ENCODE measurements around the gene ITPRID1.
"Not testable (repeated sequence)": the region's sequence is repeated elsewhere in the genome, so short reads cannot be mapped to it uniquely, and the experiment has no call there.

ITPRID1 gene

DNA sequence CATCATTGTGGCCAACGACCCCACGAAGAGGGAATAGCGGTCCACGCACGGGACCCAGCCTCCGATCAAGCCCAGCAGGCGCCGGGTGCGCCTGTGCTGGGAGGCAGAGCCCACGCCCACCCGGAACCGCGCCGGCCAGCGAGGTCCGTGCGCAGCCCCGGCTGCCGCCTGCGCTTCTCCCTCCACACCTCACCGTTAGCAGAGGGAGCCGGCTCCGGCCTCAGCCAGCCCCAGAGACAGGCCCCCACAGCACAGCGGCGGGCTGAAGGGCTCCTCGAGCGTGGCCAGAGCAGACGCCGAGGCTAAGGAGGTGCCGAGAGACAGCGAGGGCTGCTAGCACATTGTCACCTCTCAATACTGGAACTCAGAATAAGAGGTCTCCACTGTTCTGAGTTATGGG is 3.6 kb downstream of the ITPRID1 start:
- no peak for DNase-seq

DNA sequence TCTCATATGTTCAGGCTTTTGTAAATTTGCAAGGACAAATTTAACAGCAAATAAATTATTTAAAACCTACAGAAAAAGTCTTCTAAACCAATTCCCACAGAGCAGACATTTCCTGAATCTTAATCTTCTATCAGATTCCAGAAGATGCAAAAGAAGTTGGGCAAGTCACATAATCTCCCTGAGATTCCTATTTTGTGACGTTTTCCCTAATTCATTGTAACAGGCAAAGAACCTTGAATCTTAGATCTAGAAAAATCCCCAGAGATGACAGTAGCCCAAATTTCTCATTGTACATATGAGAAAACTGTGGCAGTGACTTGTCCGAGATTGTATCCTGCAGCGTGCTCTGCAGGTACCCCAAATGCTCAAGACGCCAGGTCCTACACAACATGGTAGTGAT is 4.9 kb downstream of the ITPRID1 start:
- DNase-seq = no peak

DNA sequence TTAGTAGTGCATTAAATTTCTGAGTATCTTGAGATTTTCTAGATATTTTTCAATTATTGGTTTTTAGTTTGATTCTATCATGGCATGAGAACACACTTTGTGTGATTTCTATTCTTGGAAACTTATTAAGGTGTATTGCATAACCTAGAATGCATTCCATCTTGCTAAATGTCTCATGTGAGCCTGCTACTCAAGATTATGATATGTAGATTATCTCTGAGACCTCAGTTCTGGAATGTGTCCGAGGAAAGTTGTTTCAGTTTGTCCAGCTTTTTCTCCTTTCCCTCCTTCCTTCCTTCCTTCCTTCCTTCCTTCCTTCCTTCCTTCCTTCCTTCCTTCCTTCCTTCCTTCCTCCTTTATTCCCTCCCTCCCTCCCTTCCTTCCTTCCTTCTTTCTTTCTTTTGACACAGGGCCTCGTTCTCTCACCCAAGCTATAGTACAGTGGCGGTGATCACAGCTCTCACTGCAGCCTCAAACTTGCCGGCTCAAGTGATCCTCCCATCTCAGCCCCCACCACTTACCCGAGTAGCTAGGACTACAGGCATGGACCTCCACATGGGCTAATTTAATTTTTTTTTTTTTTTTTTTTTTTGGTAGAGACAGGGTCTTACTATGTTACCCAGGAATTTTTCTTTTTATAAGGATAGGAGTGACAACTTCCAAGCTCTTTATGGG is 7.6 kb downstream of the ITPRID1 start:
- no peak for DNase-seq

DNA sequence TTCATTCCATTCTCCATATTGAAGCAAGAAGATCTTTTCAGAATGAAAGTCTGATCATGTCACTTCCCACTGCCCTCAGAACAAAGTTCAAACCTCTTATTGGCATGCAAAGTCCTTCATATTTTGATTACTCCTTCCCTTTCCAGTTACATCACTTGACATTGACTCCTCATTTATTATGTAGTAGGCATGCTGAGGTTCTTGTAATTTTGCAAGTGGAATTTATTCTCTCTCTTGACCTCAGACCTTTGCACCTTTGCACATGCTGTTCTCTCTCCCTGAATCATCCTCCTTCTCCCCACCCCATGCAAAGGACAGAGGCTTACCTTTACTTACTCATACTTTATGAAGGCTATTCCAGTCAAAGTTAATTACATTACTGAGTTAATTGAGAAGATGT is 13.0 kb downstream of the ITPRID1 start:
- no peak for DNase-seq

GRCh38 chr7:31529103-31529502 is 15.2 kb downstream of the ITPRID1 start:
- no peak for DNase-seq

DNA sequence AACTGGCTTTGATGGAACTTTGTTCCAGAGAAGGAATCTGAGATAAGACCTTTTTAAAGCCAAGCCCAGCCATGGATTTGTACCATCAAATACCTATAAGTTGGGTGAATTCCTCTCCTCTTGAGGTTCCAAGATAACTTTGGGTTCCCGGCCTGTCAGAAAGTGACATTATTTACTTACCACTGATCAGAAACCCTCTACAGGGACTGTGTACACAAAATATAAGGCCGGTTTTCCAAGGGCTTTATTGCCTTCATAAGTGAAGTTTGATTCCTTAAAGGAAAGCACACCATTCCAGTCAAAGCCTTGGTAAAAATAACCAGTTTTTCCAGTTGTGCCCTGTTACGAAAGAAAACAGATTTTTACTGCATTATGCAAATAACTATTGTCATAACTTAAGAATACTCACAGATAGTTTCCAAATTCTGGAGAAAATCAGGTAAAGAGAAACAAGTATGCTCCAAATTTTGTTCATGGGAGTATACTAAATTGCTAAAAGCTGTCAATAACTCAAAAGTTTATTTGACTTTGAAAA is 26.8 kb downstream of the ITPRID1 start:
- DNase-seq = not testable (repeated sequence)

GRCh38 chr7:31545549-31545948 is 31.7 kb downstream of the ITPRID1 start:
- no peak for DNase-seq

- no peak for DNase-seq
Observed at GRCh38 chr7:31549611-31550010, 35.7 kb downstream of the ITPRID1 start.

GRCh38 chr7:31550432-31550831 is 36.5 kb downstream of the ITPRID1 start:
- no peak for DNase-seq

DNA sequence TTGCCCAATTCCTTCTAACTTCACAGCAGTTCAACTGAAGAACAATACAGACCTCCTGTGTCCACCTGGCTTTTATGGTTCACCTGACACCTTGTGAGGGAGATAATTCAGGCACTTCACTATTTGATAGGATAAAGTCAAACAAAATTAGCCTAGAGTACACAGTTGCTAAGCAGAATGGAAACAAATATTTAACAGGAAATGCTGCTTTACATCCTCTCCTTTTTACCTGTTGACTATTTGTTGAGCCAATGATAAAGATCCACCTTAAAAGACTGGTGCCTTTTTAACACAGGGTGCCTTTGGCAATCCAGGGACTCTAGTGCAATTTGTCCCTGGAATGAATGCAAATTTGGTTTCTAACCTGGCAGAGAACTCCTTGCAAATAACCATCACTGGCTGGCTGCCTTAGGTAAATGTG is 39.8 kb downstream of the ITPRID1 start:
- no peak for DNase-seq

DNA sequence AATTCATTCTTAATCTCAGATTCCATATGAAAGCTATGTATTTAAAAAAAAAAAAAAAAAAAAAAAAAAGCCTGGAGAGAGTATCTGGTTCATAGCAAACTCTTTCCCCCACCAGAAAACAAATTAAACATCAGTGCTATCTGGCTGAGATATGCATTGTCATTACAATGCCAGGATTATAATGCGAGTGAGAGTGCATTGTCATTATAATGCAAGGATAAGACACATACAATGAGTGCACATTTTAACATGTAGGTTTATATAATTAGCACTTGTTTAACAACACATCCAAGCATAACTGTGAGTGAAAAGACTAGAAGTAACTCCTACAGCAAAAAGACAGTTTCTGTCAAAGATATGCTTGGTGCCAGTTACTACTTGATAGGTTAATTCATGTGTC is 48.1 kb downstream of the ITPRID1 start:
- DNase-seq = no peak

DNA sequence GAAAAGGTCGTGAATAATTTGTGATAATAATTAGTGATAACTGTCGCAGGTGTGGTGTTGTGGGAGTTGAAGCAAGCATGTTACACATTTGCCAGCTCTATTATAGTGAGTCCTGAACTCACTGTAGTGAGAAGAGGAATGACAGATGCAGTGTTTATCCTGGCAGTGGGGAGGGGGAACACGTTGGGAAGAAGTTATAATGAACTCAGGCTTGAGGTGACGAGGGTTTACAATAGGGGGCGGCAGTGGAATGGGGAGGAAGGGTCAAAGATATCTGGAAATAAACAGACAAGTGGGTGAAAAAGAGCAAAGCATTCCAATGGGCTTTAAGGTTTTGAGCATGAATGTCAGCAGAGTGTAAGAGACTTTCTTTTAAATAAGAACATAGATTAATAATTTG is 49.6 kb downstream of the ITPRID1 start:
- DNase-seq = no peak

- DNase-seq = no peak
Observed at GRCh38 chr7:31563951-31564350, 50.1 kb downstream of the ITPRID1 start.

DNA sequence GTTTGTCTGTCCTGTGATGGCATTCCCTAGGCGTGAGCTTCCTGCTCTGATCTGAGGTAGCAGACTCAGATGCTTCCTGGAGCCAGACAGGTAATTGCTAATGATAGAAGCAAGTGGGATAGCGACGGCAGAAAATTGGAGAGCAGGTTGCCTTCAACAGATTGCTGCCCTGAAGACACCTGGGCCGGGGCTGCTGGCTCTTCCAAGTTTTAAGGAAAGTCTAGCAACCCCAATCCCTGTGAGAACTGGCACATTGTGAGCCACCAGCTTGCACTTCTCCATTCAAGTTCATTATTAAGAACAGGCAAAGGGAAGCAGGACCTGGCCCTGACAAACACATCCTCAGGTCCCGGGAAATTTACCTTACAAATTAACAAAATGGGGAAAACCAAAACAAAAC is 50.8 kb downstream of the ITPRID1 start:
- DNase-seq = no peak

GRCh38 chr7:31569528-31569927 is 55.6 kb downstream of the ITPRID1 start:
- no peak for DNase-seq

- DNase-seq = no peak
Observed at GRCh38 chr7:31583526-31583925, 69.6 kb downstream of the ITPRID1 start.

DNA sequence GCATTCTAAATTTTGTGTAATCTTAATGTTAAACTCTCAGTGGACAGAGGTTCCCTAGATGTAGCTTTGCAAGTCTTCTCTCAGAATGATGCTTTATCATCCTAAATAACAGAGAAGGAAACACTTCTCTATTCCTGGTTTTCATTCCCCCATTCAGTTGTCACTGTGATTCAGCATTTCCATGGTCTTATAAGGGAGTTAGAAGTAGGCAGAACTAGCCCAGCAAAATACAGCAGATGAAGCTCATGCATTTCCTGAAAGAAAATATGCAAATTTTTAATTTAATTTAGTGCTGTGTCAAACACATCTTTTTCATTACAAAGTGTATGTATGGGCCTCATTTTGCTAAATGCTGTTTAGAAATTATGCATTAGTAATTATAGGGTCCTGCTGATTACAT is 70.1 kb downstream of the ITPRID1 start:
- DNase-seq = no peak

- DNase-seq = no peak
Observed at GRCh38 chr7:31595390-31595789, 81.5 kb downstream of the ITPRID1 start.

DNA sequence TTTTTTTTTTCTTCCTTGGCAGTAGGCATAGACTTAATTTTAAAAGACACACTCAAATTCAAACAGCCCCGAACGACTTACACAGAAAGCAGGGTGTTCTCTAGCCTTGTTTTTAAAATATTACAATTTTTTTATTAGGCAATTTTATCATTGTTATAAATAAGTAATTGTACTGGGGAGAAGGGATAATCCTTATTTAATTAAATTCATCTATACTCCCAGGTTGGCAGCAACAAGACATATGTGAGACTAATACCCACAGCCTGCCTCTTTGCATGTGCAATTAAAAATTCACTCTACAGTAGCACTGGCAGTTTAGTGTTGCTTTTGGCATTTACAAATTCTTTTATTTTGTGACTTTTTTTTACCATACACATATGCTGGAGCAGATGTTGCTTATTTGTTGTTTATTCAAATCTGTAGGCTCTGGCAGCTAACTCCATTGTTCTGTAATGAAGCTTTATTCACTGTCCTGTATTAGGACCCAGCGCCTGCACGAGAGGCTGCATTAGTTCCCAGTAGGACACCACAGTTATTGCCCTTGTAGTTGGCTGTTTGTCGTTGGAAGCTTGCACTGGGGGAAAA is 88.2 kb downstream of the ITPRID1 start:
- DNase-seq = no peak

DNA sequence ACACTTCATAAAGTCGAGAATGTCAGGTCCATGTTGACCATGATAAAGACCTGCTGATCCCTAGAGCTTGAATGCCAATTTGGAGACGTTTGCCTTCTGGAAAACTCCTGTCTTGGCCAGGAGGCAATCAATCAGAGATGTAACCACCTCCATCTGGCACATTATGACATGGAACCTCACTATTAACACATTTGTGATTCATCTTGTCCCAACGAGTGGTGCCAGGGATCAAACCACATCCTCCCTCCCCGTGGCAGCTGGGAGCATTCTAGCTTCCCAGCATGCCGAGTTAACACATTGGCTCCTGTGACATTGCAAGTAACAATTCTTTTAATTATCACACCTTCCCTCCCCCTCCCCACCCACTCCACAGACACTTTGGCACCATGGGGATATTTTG is 89.2 kb downstream of the ITPRID1 start:
- no peak for DNase-seq

DNA sequence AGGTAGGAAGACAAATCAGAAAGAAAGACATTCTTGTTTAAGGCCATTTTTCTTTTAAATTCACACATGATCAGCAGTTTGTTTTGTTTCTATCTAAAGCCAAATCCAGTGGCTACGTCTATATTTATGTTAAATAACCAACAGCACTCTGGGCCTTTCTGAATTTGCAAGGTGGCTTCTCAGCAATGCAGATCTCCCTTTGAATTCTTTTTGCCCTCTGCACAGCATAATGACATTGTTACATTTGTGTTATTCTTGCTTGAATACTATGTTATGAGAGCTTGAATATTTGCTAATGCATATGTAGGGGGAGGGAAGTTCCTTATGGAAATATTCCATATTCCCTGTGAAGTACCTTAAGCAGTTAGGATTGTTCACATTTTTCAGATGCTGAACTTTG is 99.7 kb downstream of the ITPRID1 start:
- no peak for DNase-seq

DNA sequence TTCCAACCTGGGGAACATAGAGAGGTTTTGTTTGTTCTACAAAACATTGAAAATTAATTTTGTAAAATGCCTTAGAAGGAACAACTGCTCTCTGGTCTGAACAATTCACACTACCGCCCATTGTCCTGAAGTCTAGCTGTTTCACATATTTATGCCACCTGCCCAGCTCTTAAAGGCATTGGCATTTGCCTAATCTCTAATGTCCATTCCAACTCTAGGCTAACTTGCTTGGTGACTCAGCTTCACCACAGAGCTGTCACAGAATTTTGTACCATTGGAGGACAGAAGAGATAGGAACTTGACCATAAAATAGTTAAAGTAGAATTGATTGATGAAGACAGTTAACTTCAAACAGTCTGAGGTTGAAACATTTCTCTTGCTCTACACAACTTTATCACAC is 119.6 kb downstream of the ITPRID1 start:
- DNase-seq = no peak

- no peak for DNase-seq
Observed at GRCh38 chr7:31633894-31634494, 120.1 kb downstream of the ITPRID1 start.

DNA sequence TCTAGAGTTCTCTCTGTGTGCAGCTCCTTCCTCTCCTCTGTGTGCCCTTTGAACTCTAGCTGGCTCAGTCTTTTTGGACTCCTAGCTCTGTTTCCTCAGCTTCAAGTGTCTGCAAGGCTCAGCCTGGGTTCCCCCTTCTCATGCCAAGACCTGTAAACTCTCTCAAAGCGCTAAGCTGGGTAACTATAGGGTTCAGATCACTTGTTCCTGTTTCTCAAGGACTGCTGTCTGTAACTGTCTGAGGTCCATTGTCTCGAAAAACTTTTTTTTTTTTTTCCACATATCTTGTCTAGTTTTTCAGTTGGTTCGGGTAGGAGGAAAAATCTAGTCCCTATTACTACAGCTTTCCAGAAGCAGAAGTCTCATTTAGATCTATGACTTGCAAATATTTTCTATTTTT is 126.5 kb downstream of the ITPRID1 start:
- DNase-seq = no peak
